Activated CD8-positive, alpha-beta memory T cell treated with anti-CD3 and anti-CD28 coated beads, Interleukin-2, amount 50 U/mL, for 48 hours (primary cell): ENCODE results near the gene TRIO.

Source experiments
- DNase-seq: peaks from one replicate; pipeline ENCODE4 v3.0.0-alpha.2; 2020

The TRIO gene

DNA sequence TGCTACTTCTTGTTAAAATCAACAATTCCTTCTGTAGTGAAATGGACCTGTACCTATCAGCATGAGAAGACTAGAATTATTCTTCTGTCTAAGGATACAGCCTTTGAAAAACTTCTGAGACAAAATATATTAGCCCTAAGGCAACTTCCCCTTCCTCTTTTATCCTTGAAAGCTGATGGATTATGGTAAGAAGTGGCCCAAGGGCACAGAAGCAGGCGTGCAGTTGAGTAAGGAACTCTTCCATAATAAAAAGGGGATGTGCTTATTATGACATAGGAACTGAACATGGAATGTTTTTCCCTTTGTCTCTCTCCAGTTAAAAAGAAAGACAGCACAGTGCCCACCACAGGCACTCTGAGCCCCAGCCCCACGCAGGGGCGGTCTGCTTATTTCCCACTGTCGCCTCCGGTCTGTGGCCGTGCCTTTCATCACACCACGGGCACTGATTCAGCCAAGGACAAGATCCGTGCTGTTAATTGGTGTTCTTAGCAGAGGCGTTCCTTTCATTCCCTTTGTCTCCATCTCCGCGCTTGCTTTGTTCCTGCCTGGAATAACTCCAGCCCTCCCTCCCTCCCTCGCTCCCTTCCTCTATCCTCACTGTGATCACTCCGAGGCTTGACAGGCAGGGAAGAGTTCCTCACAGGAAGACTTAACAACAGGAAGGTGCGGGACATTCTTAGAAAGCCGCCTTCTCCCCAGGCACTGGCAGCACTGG, 302.6 kb downstream of the TRIO start:
- no peak for DNase-seq

GRCh38 chr5:14447958-14448911, 305.1 kb downstream of the TRIO start:
- no peak for DNase-seq

GRCh38 chr5:14449052-14449661, 306.0 kb downstream of the TRIO start:
- DNase-seq = no peak

DNA sequence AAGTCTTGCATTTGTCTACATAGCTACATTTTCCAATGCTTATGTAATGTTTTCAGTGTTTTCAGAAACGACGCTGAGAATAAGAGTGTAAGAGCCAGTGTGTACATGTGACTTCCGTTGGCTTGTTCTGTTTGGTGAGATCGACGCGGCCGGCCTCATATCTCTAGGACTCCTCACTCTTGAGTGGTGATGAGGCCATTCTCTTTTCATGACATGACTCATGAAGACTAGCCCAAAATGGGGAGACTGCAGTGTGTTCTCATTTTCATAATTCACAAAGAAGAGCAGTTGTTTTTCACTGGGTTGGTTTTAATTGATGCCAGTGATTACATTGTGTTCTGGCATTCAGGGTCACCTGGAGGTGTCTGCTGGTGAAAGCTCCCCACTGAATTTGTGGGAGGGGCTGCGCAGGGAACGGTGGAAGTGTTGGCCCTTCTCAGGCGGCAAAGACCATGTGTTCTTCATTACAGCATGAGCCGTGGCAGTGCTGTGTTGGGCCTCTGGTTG, 306.9 kb downstream of the TRIO start:
- DNase-seq = no peak

GRCh38 chr5:14450742-14451141, 307.6 kb downstream of the TRIO start:
- no peak for DNase-seq

DNA sequence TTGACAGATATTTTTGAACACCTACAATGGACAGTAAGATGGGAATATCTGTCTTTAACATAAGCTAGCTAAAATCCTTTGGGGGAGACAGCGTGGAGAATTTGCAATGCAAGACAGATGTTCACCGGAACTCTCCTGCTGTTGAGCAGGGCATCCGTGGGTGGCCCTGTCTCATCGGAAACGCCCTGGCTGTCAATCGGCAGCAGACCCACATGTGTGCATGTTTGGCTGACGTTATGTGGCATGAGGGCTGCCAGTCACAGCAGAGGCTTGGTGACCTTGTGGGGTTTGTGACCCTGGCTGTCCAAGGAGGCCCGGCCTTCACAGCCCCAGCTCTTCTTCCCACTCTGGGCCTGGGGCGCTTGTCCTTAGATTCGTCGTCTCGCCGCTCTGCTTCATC, 308.7 kb downstream of the TRIO start:
- DNase-seq = no peak

GRCh38 chr5:14452685-14453454, 309.7 kb downstream of the TRIO start:
- DNase-seq = no peak

DNA sequence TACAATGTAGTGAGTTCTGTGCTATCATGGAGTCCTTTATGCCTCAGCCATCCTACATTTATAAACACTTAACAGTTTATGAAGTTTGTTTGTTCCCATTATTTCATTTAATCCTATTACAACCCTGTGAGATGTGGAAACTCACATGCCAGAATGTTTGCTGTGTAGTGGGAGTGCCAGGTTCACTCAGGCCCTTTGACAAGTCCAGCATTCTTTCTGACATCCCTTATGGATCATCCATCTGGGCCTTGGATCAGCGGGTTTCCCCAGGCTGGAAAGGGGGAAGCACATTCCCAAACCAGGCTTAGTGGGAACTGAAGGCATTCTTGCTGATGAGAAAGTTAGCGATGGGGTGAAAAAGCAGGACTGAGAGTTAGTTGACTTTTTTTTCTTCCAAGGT, 310.3 kb downstream of the TRIO start:
- no peak for DNase-seq

DNA sequence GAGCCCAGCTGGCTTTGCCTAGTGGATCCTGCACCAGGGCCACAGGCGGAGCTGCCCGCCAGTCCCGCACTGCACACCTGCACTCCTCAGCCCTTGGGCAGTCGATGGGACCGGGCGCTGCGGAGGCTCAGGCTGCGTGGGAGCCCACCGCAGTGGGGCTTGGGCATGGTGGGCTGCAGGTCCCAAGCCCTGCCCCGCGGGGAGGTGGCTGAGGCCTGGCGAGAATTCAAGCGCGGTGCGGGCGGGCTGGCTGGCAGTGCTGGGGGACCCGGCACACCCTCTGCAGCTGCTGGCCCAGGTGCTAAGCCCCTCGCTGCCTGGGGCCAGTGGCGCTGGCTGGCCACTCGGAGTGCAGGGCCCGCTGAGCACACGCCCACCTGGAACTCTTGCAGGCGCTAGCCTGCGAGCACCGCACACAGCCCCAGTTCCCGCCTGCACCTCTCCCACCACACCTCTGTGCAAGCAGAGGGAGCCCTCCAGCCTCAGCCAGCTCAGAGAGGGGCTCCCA, 312.7 kb downstream of the TRIO start:
- no peak for DNase-seq

DNA sequence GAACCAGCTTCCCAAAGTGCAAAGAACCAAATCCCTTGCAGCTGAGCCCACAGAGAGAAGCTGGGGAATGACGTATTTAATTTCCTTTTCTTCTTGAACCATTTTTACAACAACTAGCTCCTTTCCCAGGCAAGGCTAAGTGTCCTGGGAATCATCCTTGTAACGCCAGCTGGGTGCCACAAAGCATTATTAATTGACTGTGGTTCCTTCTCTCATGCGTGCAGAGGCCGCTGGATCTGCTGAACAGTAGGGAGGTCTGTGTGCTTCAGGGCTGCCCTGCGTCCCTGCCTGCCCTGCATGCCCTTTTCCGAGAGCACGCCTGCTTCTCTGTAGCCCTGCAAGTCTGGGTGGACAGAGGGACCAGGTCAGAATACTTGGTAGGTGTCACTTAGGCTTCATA, 314.3 kb downstream of the TRIO start:
- no peak for DNase-seq

DNA sequence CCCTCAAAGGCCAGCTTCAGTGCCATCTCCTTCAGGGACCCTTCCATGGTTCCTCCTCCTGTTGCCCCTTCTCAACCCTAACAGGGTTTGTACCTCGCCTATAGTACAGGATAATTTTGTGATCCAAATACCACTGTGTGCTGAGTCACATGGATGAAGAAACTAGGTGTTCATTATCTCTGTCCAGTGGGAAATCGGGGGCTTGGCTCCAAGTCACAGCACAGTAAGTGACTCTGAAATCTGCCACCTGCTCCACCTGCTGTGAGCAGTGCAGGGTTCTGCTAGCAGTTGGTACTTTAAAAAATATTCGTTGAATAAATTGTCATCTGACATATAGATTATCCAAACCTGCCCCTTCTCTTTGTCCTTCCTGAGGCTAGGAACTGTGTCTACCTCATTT, 315.3 kb downstream of the TRIO start:
- DNase-seq = no peak

DNA sequence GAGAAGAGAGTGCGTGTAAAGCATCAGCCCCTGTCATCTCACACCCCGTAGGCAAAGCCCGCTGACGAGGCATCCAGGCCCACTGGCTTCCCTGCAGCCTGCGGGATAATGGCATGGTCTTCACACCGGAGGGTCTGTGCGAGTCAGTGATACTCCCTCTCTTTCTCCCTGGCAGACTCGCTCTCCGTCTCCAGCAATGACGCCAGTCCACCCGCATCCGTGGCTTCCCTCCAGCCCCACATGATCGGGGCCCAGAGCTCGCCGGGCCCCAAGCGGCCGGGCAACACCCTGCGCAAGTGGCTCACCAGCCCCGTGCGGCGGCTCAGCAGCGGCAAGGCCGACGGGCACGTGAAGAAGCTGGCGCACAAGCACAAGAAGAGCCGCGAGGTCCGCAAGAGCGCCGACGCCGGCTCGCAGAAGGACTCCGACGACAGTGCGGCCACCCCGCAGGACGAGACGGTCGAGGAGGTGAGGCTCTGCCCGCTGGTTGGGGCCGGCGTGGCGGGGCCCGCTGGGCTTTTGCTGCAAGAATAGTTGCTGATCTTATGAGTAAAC, 317.8 kb downstream of the TRIO start:
- no peak for DNase-seq

- DNase-seq = no peak
These were observed 319.5 kb downstream of the TRIO start for GRCh38 chr5:14462681-14463080.

GRCh38 chr5:14463629-14464028, 320.5 kb downstream of the TRIO start:
- no peak for DNase-seq

DNA sequence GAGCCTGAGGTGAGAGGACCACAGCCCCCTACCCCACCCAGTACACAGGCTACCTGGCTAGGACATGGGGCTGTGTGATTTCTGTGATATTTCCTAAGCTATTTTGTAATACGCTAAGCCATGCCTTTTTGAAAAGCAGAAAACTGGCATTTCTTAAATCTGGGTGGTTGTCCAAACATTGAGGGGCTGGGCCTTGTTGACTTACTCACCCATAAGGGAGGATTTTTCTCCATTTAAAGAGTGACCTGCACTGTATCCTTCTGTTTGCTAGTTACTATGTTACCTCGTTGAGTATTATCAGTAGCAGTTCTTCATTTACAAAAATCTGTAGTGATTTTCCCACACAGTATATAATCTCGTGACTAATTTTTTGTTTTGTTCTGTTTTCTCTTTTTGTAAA, 321.0 kb downstream of the TRIO start:
- no peak for DNase-seq

GRCh38 chr5:14464671-14465070, 321.5 kb downstream of the TRIO start:
- DNase-seq = no peak

DNA sequence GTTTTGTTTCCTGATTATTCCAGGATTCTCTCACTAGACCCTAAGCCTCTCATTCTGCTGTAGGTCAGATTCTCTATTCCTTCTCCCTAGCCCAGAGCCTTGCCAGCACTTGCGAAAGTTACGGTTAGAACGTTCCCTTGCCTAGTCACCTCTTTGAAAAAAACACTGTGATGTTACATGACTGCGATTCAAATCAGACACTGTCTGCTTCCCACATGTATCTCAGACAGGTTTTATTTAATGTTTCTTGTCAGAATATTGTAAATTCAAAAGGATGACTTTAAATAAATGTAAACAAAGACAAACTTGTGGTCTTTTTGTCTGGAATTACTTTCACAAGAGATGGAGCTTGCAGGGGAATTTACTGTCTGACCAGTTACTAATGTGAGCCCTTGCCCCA, 322.0 kb downstream of the TRIO start:
- DNase-seq = no peak

DNA sequence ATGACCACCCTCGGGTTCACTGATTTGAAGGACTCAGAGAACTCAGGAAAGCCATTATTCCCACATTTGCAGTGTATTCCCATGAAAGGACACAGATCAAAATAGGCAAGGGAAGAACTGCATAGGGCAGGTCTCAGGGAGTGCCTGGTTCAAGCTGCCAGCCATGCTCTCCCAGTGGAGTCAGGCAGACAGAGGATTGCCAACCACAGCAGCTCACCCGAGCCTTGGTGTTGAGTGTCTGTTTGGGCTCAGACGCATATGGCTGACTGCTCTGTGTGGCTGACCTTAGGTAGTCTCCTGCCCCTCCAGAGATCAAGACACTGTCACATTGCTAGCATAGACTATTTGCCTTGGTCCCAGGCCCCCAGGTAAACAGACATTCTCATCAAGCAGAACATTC, 322.6 kb downstream of the TRIO start:
- no peak for DNase-seq

DNA sequence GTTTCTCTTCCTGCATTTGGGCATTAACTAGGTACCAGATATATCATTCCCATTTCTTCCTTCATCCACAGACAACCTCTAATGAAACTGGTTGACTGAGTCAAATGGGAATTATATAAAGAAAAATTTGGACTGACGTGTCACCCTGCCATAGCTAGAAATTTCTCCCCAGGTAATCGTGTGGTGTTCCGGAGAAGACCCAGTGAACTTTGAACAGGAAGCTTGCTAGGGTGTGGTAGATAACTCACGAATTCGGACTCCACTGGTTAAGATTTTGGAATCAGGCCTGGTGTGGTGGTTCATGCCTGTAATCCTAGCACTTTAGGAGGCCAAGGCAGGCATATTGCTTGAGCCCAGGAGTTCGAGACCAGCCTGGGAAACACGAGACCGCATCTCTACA, 324.1 kb downstream of the TRIO start:
- DNase-seq = no peak

- no peak for DNase-seq
These were observed 324.7 kb downstream of the TRIO start for GRCh38 chr5:14467886-14468285.

DNA sequence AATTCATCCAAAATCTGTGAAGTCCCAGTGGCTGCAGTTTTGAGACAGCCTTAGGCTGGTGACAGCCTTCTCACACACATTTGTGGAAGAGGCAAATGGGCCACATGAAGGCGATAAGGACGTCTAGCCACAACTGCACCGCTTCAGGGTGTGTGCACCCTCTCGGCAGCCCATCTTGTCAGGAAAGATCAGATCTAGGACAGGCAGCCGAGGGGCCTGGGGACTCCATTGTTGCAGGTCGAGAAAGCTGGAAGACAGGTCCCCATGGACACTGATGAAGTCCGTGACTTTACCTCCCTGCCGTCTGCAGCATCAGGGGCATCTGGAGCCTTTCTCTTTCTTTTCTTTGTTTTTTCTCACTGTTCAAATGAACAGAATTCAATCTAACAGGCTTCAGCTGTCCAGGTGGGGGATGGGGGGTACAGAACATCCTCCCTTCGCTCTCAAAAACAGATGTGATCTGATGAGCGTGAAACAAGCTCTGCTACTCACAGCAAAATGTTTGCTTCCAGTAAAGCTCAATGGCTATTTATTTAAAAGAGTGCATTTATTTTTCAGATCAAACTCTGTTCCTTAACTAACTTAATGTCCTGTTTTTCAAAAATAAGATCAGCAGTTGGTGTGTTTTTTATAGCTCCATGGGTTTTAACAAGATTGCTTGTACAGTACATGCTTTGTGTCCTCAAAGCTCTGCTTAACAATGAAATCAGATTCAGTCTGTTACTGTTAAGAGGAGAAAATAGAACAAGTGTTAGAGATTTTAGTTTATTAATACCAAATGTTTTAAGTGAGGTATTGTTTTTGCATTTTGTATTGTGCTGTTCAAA, 326.6 kb downstream of the TRIO start:
- no peak for DNase-seq
